ENCODE results near the gene EMP2.

Gene EMP2

DNA sequence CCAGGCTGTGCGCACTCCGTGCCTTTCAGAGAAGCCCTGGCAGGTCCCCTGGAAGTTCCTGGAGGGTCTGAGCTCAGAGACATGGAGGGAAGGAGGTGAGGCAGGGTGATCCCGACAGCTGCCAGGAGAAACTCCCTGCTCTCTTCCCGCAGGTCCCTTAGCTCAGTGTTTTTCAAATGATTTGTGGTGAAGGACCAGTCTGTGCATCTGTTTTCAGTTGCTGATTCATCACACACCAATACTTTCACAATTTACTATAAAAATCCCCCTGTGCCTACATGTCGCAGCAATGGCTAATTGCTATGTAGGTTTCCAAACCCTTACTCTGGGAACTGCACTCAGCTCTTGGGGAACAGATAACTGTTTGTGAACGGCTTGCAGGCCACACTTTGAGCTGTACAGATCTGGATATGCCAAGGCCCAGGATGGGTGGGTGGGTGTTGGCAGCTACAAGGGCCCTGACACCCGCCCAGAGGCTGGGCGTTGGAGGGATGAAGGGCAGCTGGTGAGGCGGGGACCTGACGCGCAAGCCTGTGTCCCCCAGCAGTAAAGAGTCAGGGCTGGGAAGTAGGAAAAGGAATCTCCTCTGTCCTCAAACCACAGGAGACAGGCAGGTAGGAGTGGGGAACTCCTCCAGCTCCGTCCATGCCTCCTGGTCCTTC, 20.5 kb upstream of the EMP2 start:
- no peak overlapping the region for H3K4me3 ChIP-seq (ENCODE audit: low read length)

DNA sequence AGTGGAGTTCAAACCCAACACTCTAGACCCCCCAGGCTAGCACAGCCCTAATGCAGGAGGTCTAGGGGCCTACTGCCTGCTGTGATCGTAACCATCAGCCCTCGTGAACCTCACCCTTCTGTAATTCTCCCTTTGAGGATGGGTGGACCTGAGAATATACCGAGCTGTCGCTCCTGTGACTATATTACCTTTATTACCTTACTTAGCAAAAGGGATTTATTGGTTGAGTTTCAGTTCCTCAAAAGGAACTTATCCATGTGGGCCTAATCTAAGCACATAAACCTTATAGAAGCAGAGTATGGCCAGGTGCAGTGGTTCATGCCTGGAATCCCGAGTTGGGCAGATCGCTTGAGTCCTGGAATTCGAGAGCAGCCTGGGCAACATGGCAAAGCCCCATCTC, 19.2 kb upstream of the EMP2 start:
- TF ChIP-seq ZNF274 (IDR thresholded peaks at IDR 0.05; ENCODE audit: low read depth, low read length): no peak
- no peak overlapping the region for H3K4me3 ChIP-seq (ENCODE audit: low read length)

More for the DNA sequence above, 20.5 kb upstream of the EMP2 start:
- no peak for TF ChIP-seq ZNF274 (IDR thresholded peaks at IDR 0.05; ENCODE audit: low read depth, low read length)

DNA sequence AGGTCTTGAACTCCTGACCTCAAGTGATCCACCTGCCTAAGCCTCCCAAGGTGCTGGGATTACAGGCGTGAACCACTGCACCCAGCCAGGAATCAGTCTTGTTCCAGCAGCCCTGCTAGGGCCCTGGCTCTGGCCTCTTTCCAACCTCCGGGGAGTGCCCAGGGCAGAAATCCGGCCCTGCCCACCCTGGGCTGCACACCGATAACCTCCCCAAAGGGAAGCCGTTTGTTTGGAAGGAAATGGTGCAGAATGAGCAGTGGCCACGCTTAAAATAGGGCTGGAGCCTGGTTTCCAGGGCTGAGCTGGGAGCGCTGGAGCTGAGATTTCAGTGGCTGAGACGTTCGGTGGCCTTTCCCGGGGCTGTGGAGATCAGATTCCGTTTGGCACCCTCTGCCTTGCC, 17.8 kb upstream of the EMP2 start:
- no peak for TF ChIP-seq ZNF274 (IDR thresholded peaks at IDR 0.05; ENCODE audit: low read depth, low read length)
- H3K4me3 ChIP-seq (ENCODE audit: low read length): no peak overlapping the region

DNA sequence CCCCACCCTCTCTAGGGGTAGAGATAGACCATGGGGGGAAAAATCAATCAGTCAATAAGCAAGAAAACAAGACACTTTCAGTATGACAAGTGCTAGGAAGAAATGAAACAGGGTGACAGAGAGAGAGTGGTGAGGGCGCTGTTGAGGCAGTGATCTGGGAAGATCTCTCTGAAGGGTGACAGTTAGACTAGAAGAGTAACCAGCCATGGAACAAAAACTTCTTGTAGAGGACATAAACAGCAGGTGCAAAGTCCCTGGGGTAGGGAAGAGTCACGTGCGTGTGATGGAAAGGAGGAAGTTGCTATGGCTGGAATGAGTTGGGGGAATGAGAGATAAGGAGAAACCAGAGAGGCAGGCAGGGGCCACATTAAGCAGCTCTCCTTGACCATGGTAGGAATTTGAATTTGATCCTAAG, 16.8 kb upstream of the EMP2 start:
- no peak for TF ChIP-seq ZNF274 (IDR thresholded peaks at IDR 0.05; ENCODE audit: low read depth, low read length)
- no peak overlapping the region for H3K4me3 ChIP-seq (ENCODE audit: low read length)

DNA sequence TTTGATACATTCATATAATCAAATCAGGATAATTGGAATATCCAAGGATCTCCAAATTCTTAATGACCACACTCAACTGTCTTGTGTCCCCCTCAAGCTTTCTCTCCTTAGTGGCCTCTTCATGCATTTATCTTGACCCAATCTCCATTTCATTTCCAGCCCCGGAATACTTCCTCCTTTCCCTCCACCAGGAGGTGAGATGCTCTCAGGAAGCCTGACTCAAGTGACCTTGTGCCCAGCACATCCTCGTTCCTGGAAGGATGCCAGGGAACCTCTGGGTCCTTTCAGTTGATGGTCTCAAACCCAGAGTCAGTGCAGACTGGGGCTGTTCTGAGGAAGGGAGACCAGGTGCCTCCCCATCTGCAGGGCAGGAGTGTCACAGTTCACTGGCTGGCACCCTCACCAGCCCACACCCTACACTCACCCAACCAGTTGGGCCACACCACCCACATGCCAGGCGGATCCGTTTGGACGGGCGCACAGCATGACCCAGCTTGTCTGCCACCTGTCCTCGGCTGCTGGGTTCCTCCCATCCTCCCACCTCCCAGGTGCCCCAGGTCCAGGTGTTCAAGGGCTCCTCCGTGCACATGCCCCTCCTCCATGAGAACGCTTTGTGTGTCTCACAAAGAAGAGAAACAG, 14.0 kb upstream of the EMP2 start:
- no peak overlapping the region for H3K4me3 ChIP-seq (ENCODE audit: low read length)

DNA sequence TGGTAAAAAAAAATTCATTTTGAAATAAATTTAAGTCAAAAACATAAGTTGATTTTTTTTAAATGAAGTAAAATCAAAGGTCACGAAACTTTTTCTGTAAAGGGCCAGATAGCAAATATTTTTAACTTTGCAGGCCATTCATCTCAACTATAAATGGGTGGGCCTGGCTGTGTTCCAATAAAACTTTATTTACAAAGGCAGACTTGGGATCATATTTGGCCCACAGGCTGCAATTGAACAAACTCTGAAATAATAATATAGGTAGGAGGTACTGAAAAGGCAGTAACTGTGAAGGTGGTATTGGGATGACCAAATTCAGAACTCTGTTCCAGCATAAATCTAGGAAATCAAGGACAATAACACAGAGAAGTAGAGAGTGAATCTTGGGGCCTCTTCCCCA, 12.2 kb upstream of the EMP2 start:
- TF ChIP-seq ZNF274 (IDR thresholded peaks at IDR 0.05; ENCODE audit: low read depth, low read length): no peak
- H3K4me3 ChIP-seq (ENCODE audit: low read length): no peak overlapping the region

More for the DNA sequence above, 14.0 kb upstream of the EMP2 start:
- no peak for TF ChIP-seq ZNF274 (IDR thresholded peaks at IDR 0.05; ENCODE audit: low read depth, low read length)

DNA sequence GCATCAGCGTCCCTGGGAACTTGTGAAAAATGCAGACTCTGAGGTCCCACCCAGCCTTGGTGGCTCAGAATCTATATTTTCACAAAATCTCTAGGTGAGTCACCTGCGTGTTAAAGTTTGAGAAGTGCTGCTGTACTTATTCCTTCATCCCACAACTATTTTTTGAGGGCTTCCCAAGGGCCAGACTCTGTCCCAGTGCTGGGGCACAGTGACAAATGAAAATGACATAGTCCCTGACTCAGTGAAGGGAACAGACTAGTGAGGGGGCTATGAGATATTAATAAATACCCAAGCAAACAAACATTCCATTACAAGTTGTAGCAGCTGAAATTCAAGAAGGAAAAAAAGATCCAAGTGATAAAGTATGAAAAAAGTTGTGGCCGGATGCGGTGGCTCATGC, 9.9 kb upstream of the EMP2 start:
- TF ChIP-seq ZNF274 (IDR thresholded peaks at IDR 0.05; ENCODE audit: low read depth, low read length): no peak
- no peak overlapping the region for H3K4me3 ChIP-seq (ENCODE audit: low read length)

DNA sequence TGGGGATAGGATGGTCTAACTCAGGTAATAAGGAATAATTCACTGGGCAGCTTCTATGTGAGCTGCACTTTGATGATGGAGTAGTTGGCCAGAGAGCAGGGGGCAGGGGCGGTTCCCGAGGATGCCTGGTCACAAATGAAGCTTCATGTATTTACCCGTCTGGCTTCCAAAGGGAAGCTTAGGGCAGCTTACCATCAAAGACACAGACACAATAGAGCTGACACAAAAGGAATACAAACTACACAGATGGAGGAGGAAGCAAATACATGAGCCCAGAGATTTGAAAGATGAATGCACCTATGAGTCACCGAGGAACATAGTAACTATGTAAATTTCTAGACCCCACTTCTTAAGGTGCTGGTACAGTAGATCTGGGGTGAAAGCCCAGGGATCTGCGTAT, 8.7 kb upstream of the EMP2 start:
- no peak overlapping the region for H3K4me3 ChIP-seq (ENCODE audit: low read length)
- TF ChIP-seq ZNF274 (IDR thresholded peaks at IDR 0.05; ENCODE audit: low read depth, low read length): no peak

DNA sequence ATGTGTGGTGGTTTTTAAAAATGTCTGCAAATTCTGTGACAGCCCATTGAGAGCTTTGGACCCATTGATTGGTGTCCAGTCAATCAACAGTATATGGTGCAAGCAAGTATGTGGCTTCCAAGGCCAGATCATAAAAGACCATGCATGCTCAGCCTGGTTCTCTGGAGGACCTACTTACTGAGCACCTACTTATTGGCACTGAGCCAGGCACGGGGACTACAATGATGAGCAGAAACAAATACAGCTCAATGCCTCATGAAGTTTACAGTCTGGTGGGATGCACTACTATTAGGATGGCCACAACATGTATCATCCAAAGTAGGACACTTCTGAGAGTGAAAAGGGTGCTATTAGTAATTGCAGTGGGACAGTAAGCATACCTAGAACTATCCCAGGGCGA, 7.2 kb upstream of the EMP2 start:
- H3K4me3 ChIP-seq (ENCODE audit: low read length): no peak overlapping the region
- no peak for TF ChIP-seq ZNF274 (IDR thresholded peaks at IDR 0.05; ENCODE audit: low read depth, low read length)

DNA sequence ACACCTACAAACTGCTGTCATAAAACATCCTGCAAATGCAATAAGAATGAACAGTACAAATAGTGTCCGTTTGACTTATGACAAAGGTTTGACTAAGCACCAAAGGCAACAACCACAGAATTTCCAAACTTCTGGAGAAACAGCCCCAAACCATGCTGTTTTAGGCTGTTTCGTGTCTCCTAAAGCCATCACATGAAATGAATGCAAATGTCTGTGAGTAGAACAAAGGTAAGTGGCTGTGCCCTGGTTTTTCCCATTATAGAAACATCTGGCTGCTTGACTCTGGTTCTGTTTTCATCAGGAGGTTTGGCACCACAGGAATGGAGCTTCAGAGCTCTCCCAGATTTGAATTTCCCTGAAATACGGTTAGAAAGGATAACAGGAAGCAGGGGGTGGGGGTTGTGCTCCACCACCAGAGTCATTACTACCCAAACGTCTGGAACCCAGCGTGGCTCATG, 4.6 kb upstream of the EMP2 start:
- no peak for TF ChIP-seq ZNF274 (IDR thresholded peaks at IDR 0.05; ENCODE audit: low read depth, low read length)
- H3K4me3 ChIP-seq (ENCODE audit: low read length): no peak overlapping the region

DNA sequence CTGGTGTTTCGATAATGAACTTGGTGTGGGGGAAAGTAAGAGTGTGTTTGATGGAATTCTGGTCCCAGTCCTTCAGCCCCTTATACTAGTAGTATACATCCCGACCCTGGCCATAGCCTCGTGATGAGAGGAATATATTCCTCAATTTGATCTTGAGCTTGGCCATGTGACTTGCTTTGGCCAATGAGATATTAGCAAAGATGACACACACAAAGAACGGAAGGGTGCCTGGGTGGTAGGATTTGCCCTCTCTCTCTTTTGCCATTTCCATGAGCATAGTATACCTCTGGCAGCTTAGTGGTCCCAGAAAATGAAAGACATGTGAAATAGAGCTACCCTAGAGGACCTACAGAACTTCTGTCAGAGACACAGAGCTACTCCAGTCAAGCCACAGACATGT, 2.9 kb upstream of the EMP2 start:
- no peak overlapping the region for H3K4me3 ChIP-seq (ENCODE audit: low read length)
- TF ChIP-seq ZNF274 (IDR thresholded peaks at IDR 0.05; ENCODE audit: low read depth, low read length): no peak

DNA sequence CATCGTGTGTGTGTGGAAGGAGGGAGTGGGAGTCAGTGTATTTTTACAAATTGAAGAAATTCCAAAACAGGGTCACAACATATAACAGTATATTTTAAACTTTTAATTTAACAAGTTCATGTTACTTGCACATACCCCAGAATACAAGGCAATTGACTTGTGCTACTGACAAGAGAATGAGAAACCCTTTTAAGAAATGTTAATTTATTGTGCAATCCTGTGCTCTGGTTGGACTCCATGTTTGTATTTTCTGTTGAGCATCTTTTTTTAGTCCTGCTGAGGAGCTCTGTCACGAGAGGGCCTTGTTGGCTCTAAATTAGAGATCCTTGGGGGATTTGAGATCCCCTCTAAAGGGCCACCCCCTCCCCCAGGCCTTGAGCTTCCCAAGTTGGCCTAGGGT, 1.1 kb upstream of the EMP2 start:
- H3K4me3 ChIP-seq (ENCODE audit: low read length): no peak overlapping the region
- no peak for TF ChIP-seq ZNF274 (IDR thresholded peaks at IDR 0.05; ENCODE audit: low read depth, low read length)

DNA sequence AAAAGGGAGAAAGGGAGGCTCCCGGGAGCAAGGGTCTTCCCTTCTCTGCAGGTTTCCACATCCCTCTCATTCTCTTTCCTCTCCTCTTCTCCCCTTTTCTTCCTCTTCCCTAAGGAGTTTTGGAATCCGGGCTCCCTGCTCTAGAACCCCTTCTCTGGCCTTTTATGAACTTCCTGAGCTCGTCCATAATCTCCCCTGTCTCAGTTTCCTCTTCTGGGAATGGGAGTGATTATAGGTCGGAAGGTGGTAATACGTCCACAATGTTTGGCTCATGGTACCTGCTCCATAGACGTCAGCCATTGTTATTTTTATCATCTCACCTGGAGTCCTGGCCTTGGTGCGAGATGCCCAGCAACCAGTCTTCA, 467 bp upstream of the EMP2 start:
- no peak overlapping the region; the same call in 1 of the 2 replicates for H3K4me3 ChIP-seq (ENCODE audit: low read length)
- TF ChIP-seq ZNF274 (IDR thresholded peaks at IDR 0.05; ENCODE audit: low read depth, low read length): no peak

DNA sequence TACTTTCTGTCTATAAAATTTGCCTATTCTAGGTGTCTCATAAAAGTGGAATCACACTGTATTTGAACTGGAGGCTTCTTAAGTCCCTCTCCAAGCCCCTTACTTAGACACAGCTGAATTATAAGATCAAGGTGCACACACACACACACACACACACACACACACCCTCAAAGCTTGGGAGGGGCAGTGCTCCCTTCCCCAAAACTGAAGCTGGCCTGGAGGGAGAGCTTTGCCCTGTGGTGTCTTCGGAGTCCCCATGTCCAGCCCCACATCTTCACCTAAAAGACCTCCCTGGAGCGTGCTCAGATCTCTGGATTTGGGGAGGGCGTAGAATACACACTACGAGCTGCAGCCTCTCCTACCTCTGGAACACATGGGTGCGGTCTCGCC, 828 bp downstream of the EMP2 start:
- TF ChIP-seq ZNF274 (IDR thresholded peaks at IDR 0.05; ENCODE audit: low read depth, low read length): no peak
- H3K4me3 ChIP-seq (ENCODE audit: low read length): no peak overlapping the region

DNA sequence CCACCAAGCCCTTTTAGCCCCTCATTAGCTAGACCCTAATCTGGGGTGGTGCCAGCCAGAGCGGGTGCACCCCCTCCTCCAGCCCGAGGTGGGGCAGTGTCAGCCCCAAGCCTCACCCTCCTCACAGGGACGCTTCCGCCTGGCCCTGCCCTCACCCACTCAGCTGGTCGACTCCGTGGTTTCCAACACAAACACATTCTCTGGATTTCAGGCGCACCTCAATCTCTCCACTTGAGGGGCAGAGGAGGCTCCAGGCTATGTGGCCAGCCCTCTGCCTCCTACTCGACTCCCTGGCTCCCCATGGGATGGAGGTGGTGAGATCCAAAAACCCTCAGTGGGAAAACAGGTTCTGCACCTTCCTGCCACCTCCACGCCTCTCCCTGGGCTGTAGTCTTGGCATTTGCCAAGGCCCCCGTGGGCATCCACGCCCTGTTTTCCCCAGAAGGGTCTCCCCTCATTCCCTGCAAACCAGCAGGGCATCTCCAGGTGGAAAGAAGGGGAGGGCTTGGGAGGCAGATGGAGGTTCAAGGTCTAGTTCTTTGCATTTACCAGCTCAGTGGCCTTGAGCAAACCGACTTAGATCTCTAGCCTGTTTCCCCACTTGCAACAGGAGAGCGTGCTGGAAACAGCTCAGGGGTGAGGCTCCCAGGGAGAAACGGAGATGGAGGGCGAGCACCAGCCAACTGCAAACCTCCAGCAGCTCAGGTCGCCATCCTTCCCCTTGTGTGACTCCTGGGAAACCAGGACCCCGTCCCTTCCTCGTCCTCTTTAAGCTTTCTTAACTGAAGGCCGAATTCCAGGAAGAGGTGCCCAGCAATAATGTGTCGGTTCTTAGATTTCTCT, 1.7 kb downstream of the EMP2 start:
- TF ChIP-seq ZNF274 (IDR thresholded peaks at IDR 0.05; ENCODE audit: low read depth, low read length): no peak
- H3K4me3 ChIP-seq (ENCODE audit: low read length): no peak overlapping the region
